HCT116 (cell line): Measurements from ENCODE around the gene POLN.

Experiments used
- CEBPB ChIP-seq: IDR thresholded peaks from 2 replicates; pipeline ENCODE4 v1.6.1; 2012; ENCODE audit warnings: low read depth
- JUND ChIP-seq: IDR thresholded peaks from 2 replicates; pipeline ENCODE4 v1.6.1; 2012
- POLR2A ChIP-seq: IDR thresholded peaks from 2 replicates; pipeline ENCODE4 v1.7.0; 2011; ENCODE audit warnings: borderline replicate concordance; ENCODE audit not compliant: insufficient read depth, insufficient read length; ENCODE audit errors: extremely low read depth
- TF ChIP-seq, protein P1 (sequence below): IDR thresholded peaks from 2 replicates; pipeline ENCODE4 v1.6.1; 2012; ENCODE audit warnings: low read depth

DNA sequence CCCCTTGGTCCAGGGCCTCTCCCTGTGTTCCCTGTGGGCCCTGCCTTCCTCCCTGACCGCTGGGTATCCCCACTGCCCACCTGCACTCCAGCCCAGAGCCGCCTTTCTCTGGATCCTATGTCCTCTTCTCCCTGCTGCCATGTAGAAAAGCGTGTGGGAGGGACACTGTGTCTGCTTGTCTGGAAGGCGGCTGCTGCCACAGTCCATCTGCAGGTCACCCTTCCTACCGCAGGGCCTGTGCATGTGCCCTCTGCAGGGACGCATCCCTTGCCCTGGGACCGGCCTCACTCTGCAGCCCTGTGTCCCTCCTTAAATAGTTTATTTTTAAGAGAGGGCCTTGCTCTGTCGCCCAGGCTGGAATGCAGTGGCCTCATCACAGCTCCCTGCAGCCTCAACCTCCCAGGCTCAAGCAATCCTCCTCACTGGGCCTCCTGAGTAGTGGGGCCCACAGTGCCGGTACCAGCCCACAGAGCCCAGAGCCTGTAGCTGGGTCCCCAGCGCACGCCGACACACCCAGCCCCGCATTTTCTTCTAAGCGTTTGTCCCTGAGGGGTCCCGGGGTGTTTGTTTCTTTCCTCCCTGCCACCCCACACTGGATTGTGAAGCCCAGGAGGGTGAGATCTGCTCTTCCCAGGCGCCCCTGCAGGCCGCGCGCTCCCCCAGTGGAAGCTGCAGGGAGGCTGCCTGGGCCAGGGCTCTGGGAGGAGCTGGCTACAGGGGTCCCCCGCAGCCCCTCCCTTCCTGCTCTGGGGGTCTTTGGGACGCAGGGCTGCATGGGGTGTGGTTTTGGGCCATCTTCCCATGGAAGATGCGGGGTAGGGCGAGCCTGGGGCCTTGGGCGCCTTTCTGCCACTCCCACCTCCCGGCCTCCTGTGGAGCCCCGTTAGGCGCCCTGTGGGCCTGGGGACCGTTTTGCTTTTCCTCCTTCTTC is 195.6 kb downstream of the POLN start:
- no peak for TF ChIP-seq CEBPB
- TF ChIP-seq POLR2A = no peak
- no peak for TF ChIP-seq JUND
- TF ChIP-seq, protein P1, sequence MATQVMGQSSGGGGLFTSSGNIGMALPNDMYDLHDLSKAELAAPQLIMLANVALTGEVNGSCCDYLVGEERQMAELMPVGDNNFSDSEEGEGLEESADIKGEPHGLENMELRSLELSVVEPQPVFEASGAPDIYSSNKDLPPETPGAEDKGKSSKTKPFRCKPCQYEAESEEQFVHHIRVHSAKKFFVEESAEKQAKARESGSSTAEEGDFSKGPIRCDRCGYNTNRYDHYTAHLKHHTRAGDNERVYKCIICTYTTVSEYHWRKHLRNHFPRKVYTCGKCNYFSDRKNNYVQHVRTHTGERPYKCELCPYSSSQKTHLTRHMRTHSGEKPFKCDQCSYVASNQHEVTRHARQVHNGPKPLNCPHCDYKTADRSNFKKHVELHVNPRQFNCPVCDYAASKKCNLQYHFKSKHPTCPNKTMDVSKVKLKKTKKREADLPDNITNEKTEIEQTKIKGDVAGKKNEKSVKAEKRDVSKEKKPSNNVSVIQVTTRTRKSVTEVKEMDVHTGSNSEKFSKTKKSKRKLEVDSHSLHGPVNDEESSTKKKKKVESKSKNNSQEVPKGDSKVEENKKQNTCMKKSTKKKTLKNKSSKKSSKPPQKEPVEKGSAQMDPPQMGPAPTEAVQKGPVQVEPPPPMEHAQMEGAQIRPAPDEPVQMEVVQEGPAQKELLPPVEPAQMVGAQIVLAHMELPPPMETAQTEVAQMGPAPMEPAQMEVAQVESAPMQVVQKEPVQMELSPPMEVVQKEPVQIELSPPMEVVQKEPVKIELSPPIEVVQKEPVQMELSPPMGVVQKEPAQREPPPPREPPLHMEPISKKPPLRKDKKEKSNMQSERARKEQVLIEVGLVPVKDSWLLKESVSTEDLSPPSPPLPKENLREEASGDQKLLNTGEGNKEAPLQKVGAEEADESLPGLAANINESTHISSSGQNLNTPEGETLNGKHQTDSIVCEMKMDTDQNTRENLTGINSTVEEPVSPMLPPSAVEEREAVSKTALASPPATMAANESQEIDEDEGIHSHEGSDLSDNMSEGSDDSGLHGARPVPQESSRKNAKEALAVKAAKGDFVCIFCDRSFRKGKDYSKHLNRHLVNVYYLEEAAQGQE = no peak
